Nephron progenitor cell (in vitro differentiated cells): ENCODE results near the gene LCE1E.

Experiments used
- DNase-seq: peaks from one replicate; pipeline ENCODE4 v3.0.0; 2021
- H3K27ac Mint-ChIP-seq: 2 replicates; pipeline ENCODE4 v1.8.0; 2021; ENCODE audit warnings: mild to moderate bottlenecking, moderate library complexity, mixed read lengths
- H3K27me3 Mint-ChIP-seq: 2 replicates; pipeline ENCODE4 v1.8.0; 2021; ENCODE audit warnings: mild to moderate bottlenecking, low read depth, mixed read lengths; ENCODE audit not compliant: poor library complexity
- H3K36me3 Mint-ChIP-seq: 2 replicates; pipeline ENCODE4 v1.8.0; 2021; ENCODE audit warnings: low read depth, mixed read lengths
- H3K4me1 Mint-ChIP-seq: 2 replicates; pipeline ENCODE4 v1.8.0; 2021; ENCODE audit warnings: mixed read lengths
- H3K4me3 Mint-ChIP-seq: 2 replicates; pipeline ENCODE4 v1.8.0; 2021; ENCODE audit warnings: mild to moderate bottlenecking, moderate library complexity, mixed read lengths
- H3K9me3 Mint-ChIP-seq: 2 replicates; pipeline ENCODE4 v1.8.0; 2021; ENCODE audit warnings: mild to moderate bottlenecking, moderate library complexity, mixed read lengths
- CTCF ChIP-seq: fragments of 200-600 bp; sonication (generic); IDR thresholded peaks from 2 replicates; pipeline ENCODE4 v1.5.0; 2021; ENCODE audit warnings: antibody characterized with exemption

The LCE1E gene

GRCh38 chr1:152745289-152745704 lies 40.8 kb upstream of the LCE1E start:
- no peak for TF ChIP-seq CTCF
- DNase-seq = no peak

GRCh38 chr1:152745765-152746444 lies 40.2 kb upstream of the LCE1E start:
- H3K4me1 Mint-ChIP-seq = no peaks in the 10 kb centered on the region
- H3K4me3 Mint-ChIP-seq = no peak overlapping the region
- no peaks in the 10 kb centered on the region for H3K36me3 Mint-ChIP-seq
- no peaks in the 10 kb centered on the region for H3K27me3 Mint-ChIP-seq
- no peak overlapping the region for H3K27ac Mint-ChIP-seq
- no peak for DNase-seq
- peaks cover 90% of the 10 kb centered on the region for H3K9me3 Mint-ChIP-seq
- TF ChIP-seq CTCF = no peak

More at GRCh38 chr1:152745289-152745704, 40.8 kb upstream of the LCE1E start:
- H3K4me1 Mint-ChIP-seq = no peaks in the 10 kb centered on the region
- H3K27ac Mint-ChIP-seq = no peak overlapping the region
- H3K36me3 Mint-ChIP-seq = no peaks in the 10 kb centered on the region
- H3K27me3 Mint-ChIP-seq = no peaks in the 10 kb centered on the region
- H3K4me3 Mint-ChIP-seq = no peak overlapping the region
- peaks cover 87% of the 10 kb centered on the region for H3K9me3 Mint-ChIP-seq

- Mint-ChIP-seq H3K27me3 (no peaks in the 10 kb centered on the region), H3K4me1 (no peaks in the 10 kb centered on the region), H3K9me3 (peaks cover 85% of the 10 kb centered on the region), H3K4me3 (no peak overlapping the region), H3K36me3 (no peaks in the 10 kb centered on the region), H3K27ac (no peak overlapping the region)
- DNase-seq = no peak
- no peak for TF ChIP-seq CTCF
These were observed 38.2 kb upstream of the LCE1E start for GRCh38 chr1:152747831-152748230.

- H3K4me1 Mint-ChIP-seq = no peaks in the 10 kb centered on the region
- no peak for TF ChIP-seq CTCF
- peaks cover 7% of the 10 kb centered on the region for H3K27me3 Mint-ChIP-seq
- no peaks in the 10 kb centered on the region for H3K36me3 Mint-ChIP-seq
- DNase-seq = no peak
- H3K4me3 Mint-ChIP-seq = no peak overlapping the region
- H3K9me3 Mint-ChIP-seq = peaks cover 83% of the 10 kb centered on the region
- no peak overlapping the region for H3K27ac Mint-ChIP-seq
These were observed 33.8 kb upstream of the LCE1E start for GRCh38 chr1:152752225-152752624.

GRCh38 chr1:152753586-152753985 lies 32.5 kb upstream of the LCE1E start:
- no peak overlapping the region for H3K4me3 Mint-ChIP-seq
- peaks cover 86% of the 10 kb centered on the region for H3K9me3 Mint-ChIP-seq
- peaks cover 7% of the 10 kb centered on the region for H3K27me3 Mint-ChIP-seq
- H3K27ac Mint-ChIP-seq = no peak overlapping the region
- no peaks in the 10 kb centered on the region for H3K36me3 Mint-ChIP-seq
- TF ChIP-seq CTCF = no peak
- no peak for DNase-seq
- H3K4me1 Mint-ChIP-seq = no peaks in the 10 kb centered on the region

GRCh38 chr1:152756872-152757271 lies 29.2 kb upstream of the LCE1E start:
- H3K36me3 Mint-ChIP-seq = peaks cover 6% of the 10 kb centered on the region
- TF ChIP-seq CTCF = no peak
- H3K27ac Mint-ChIP-seq = no peak overlapping the region
- no peaks in the 10 kb centered on the region for H3K4me1 Mint-ChIP-seq
- no peak overlapping the region for H3K4me3 Mint-ChIP-seq
- H3K27me3 Mint-ChIP-seq = peaks cover 7% of the 10 kb centered on the region
- peaks cover 94% of the 10 kb centered on the region for H3K9me3 Mint-ChIP-seq
- DNase-seq = no peak
